ENCODE data around the gene ARHGAP10.
"Not testable (repeated sequence)": the region's sequence is repeated elsewhere in the genome, so short reads cannot be mapped to it uniquely, and the experiment has no call there.

Gene ARHGAP10

DNA sequence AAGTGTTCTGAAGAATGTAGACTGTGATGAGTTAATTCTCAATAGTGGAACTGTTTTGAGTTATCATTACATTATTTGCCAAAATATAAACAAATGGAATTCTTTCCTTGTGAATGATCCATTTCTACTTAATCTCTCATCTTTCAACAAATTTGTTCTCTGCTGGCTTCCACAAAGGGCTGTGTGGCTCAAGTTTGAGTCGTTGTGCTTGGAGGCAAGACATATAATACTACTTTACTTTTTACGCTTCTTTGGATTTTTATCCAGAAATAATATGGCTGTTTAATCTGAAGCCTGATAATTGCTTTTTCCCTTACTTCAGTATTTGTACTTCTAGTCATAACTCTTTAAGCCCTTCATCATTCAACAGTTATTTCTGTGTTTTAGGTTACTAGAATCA, 169.5 kb downstream of the ARHGAP10 start:
- DNase-seq (ENCODE audit: low read depth in 2 of 2), result no peak

- DNase-seq (ENCODE audit: low read depth in 2 of 2), result no peak
These were observed 170.0 kb downstream of the ARHGAP10 start for GRCh38 chr4:147901916-147902315.

- no peak for DNase-seq (ENCODE audit: low read depth in 2 of 2)
These were observed 177.3 kb downstream of the ARHGAP10 start for GRCh38 chr4:147909225-147909624.

DNA sequence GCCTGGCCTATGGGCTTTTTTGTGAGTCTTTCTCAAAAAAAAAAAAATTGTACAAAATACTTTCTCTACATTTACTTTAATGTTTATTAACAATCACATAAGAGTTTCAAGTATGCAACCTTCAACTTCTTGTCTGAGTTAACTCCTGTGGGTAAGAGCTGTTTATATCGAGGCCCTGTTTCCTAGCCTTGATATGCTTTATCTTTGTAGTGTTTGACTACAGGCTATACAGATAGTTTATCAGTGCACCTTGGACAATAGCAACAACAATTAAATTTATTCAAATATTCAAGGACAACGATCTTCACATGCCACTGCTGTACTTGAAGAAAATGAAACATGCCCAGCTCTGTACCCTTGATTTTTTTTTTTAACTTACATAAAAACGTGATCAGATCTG, 178.4 kb downstream of the ARHGAP10 start:
- no peak for DNase-seq (ENCODE audit: low read depth in 2 of 2)

DNA sequence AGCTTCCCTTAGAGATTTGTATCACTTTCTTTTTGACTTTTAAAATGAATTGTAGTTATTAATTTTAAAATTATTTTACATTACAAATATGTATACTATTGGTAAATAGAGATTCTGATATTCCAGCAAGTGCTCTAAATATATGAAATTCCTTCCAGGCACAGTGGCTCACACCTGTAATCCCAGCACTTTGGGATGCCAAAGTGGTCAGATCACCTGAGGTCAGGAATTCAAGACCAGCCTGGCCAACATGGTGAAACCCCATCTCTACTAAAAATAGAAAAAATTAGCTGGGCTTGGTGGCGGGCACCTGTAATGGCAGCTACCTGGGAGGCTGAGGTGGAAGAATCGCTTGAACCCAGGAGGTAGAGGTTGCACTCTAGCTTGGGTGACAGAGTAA, 180.2 kb downstream of the ARHGAP10 start:
- not testable (repeated sequence) for DNase-seq (ENCODE audit: low read depth in 2 of 2)

GRCh38 chr4:147913137-147913536, 181.2 kb downstream of the ARHGAP10 start:
- DNase-seq (ENCODE audit: low read depth in 2 of 2), result no peak

DNA sequence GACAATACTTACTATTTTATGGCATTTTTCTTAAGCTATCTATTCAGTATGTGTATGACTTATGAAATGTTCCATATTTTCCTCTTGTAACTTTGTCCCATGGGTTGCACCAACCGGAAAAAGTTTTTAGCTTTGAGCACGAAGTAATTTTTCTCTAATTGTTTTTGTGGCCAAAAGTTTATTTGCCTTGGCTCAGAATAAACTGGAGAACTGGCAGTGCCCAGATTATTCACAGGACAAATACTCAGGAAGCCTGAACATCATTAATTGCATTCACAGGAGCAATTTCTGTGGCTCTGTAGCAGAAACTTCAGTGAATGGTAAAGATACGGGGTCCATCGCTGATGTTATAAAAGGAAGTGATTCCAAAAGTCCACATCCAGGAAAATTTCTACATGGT, 184.5 kb downstream of the ARHGAP10 start:
- DNase-seq (ENCODE audit: low read depth in 2 of 2), result no peak

DNA sequence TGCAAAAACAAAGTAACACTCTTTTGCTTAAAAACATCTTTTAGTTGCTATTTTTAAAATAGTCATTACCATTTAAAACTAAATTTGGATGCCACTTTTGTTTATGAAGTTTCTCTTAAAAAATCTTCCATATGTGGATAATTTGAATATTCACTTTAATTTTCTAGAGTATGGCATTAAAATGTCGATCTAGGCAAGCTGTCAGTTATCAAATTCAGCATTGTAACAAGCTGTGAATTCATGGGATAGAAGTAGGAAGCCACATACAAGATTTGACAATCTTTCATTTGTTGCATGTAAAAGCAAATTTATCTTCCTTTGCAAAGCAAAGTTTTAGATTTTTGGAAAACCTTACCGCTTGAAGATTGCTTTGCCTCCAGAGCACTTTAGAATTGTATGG, 191.5 kb downstream of the ARHGAP10 start:
- DNase-seq (ENCODE audit: low read depth in 2 of 2), result no peak

GRCh38 chr4:147923854-147924253, 192.0 kb downstream of the ARHGAP10 start:
- DNase-seq (ENCODE audit: low read depth in 2 of 2), result no peak

- no peak for DNase-seq (ENCODE audit: low read depth in 2 of 2)
These were observed 192.9 kb downstream of the ARHGAP10 start for GRCh38 chr4:147924604-147925412.

DNA sequence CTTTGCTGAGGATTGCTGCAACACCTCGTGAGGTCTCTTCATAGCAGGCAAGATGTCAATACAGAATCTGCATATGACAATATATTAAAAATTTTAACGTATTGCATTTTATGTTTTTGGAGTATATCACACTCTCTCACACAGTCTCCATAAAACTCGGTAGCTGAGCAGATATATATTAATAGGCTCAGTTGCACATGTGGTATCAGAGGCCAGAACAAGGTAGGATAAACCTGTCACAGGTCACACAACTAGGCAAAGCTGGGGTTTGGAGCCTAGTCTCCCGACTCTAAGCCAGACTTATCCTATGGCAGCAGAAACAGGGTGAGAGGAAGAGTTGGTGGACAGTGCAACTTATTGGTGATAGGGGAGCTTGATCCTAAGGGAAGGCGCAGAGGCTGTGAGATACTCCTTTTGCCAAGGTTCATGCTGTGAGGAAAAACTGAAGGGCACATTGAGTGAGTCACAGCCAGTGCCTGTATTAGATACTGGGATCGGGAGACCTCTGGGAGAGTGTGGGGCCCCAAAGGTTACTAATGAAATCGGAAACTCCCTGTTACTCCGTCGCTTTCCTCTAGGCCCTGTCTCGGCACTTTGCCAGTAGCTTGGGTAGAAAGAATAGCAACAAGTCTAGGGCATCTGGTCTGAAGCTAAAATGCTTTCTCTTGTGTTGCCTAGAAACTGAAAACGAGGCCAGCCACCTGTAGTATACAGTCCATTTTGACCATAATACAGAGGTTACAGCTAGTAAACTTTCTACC, 195.7 kb downstream of the ARHGAP10 start:
- no peak for DNase-seq (ENCODE audit: low read depth in 2 of 2)

- DNase-seq (ENCODE audit: low read depth in 2 of 2), result no peak
These were observed 196.5 kb downstream of the ARHGAP10 start for GRCh38 chr4:147928400-147928799.

- DNase-seq (ENCODE audit: low read depth in 2 of 2), result no peak
These were observed 197.9 kb downstream of the ARHGAP10 start for GRCh38 chr4:147929746-147930145.

GRCh38 chr4:147933316-147933715, 201.4 kb downstream of the ARHGAP10 start:
- no peak for DNase-seq (ENCODE audit: low read depth in 2 of 2)

GRCh38 chr4:147933779-147934178, 201.9 kb downstream of the ARHGAP10 start:
- DNase-seq (ENCODE audit: low read depth in 2 of 2), result no peak

DNA sequence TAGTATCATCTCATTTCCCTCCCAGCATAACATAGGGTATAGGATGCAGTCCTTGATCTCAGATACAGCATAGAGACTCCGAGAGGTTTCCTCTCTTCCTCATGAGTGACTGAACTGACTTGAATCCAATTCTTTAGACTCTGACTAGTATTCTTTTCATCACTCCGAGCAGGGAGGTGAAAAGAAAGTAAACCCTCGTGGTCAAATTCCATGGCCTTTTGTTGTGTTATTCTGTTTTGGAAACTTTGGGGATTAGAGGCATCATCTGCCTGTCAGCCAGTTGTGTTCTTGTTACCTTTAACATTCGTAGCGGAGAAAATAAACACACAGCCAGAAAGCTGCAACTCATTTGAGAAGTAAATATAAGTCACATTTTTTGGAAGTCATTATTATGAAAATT, 206.6 kb downstream of the ARHGAP10 start:
- no peak for DNase-seq (ENCODE audit: low read depth in 2 of 2)

- DNase-seq (ENCODE audit: low read depth in 2 of 2), result no peak
These were observed 208.3 kb downstream of the ARHGAP10 start for GRCh38 chr4:147940171-147940570.

- no peak for DNase-seq (ENCODE audit: low read depth in 2 of 2)
These were observed 209.5 kb downstream of the ARHGAP10 start for GRCh38 chr4:147941373-147941772.

DNA sequence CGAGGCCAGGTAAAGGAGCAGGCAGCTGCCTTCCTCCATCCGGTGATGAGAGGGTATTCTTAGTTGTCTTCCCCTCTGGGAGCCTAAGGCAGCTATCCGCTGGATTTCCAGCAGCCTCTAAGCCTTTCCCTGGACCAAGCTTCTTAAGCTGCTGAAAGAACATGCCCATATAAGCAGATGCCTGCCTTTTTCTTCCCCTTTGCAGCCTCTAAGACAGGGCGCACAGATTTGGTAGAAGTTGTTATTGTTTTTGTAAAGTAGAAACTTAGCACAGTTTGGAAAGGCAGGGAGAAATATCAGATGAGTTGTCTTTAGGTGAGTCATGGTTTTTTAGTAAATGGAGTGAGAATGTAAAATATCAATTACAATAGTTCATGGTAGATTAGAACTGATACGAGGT, 210.8 kb downstream of the ARHGAP10 start:
- DNase-seq (ENCODE audit: low read depth in 2 of 2), result no peak

GRCh38 chr4:147943159-147943638, 211.3 kb downstream of the ARHGAP10 start:
- DNase-seq (ENCODE audit: low read depth in 2 of 2), result no peak

DNA sequence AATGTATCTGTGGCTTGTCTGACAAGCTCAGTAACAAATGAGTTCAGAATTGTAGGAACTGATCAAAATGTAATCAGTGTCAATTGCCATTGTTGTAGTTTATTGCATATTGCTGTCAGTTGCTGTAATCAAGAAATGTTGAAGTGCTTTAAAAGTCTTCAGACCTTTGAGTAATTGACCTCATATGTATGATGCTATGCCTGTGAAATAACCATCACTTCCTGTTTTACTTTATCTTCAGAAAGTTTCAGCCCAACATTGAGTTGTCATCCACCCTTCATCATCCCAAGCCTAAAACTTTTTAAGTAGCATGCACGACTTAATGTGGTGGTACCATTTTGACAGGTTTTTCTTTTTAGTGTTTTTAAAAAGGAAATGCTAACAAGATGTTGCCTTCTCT, 212.4 kb downstream of the ARHGAP10 start:
- no peak for DNase-seq (ENCODE audit: low read depth in 2 of 2)

GRCh38 chr4:147944670-147945260, 212.9 kb downstream of the ARHGAP10 start:
- no peak for DNase-seq (ENCODE audit: low read depth in 2 of 2)

DNA sequence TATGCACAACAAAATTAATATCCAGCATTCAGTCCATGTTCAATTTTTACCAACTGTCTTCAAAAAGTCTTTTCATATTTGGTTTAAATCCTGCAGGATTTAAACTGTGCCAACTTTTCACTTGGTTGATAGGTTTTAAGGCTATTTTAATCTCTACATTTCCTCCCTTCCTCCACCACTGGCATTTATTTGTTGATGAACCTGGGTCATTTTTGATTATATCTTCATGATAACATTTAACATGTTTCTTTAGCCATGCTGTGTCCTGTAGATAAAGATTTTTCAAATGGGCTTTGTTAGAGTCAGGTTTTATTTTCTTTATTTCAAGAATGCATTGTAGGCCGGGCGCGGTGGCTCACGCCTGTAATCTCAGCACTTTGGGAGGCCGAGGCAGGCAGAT, 216.4 kb downstream of the ARHGAP10 start:
- no peak for DNase-seq (ENCODE audit: low read depth in 2 of 2)
